Activated CD4-positive, alpha-beta T cell treated with anti-CD3 and anti-CD28 coated beads, Interleukin-2, amount 10 ng/mL, durations not matched to agents 7 days and 5 days (primary cell): ENCODE results near the gene AGMO. TPM values are rescaled to one million over a fixed set of nuclear protein-coding genes. Genes with fewer than 3 reads are reported as not detected.
"Not testable (repeated sequence)": the region's sequence is repeated elsewhere in the genome, so short reads cannot be mapped to it uniquely, and the experiment has no call there.

Source experiments
- CTCF ChIA-PET: fragments of 350-600 bp; sonication (Branson Sonifier 250); formaldehyde crosslinking; loops from one replicate; lab custom pipeline; 2021; ENCODE audit warnings: antibody characterized with exemption; lab: Charles Lee
- POLR2A ChIA-PET: fragments of 350-600 bp; sonication (Branson Sonifier 250); formaldehyde crosslinking; loops from one replicate; lab custom pipeline; 2021; ENCODE audit warnings: antibody characterized with exemption; lab: Charles Lee
- DNase-seq: peaks from one replicate; pipeline ENCODE4 v3.0.0-alpha.2; 2020
- H3K27ac Mint-ChIP-seq: one replicate; pipeline ENCODE4 v1.8.0; 2021; ENCODE audit warnings: mild to moderate bottlenecking, moderate library complexity, mixed read lengths
- H3K27me3 Mint-ChIP-seq: one replicate; pipeline ENCODE4 v1.8.0; 2021; ENCODE audit warnings: mixed read lengths
- H3K36me3 Mint-ChIP-seq: one replicate; pipeline ENCODE4 v1.8.0; 2021; ENCODE audit warnings: low read depth, mixed read lengths
- H3K4me1 Mint-ChIP-seq: one replicate; pipeline ENCODE4 v1.8.0; 2021; ENCODE audit warnings: mixed read lengths
- H3K4me3 Mint-ChIP-seq: one replicate; pipeline ENCODE4 v1.8.0; 2021; ENCODE audit warnings: mild to moderate bottlenecking, moderate library complexity, mixed read lengths
- H3K9me3 Mint-ChIP-seq: one replicate; pipeline ENCODE4 v1.8.0; 2021; ENCODE audit warnings: mixed read lengths
- total RNA-seq, 2 experiments: library from RNA; stranded (reverse); gene quantifications; one replicate each; pipeline ENCODE4 v1.2.3, GENCODE V29; 2021

The AGMO gene
- total RNA-seq, 2 experiments from 2014 or later, result not detected

GRCh38 chr7:15300986-15301385 lies 260.8 kb downstream of the AGMO start:
- H3K27ac Mint-ChIP-seq, CTCF ChIA-PET, H3K4me1 Mint-ChIP-seq, H3K9me3 Mint-ChIP-seq, H3K36me3 Mint-ChIP-seq, H3K4me3 Mint-ChIP-seq, POLR2A ChIA-PET, H3K27me3 Mint-ChIP-seq, DNase-seq: not testable (repeated sequence)

DNA sequence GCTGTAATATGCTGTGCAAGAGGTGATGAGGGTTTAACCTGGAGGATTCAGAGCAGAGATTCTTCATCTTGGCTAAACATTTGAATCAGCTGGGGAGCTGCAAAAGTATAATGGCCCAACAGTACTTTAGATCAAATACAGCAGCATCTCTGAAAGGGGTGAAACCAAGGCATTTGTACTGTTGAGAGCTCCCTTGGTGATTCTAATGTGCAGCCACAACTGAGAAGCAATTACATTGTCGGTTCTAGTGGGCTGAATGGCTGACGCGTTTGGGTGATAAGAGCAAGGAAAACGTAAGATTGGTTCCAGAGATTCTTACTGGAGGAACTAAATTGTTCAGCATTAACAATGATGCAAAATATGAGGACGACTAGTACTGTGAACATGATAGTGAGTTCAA lies 269.7 kb downstream of the AGMO start:
- H3K4me1 Mint-ChIP-seq, result no peaks in the 10 kb centered on the region
- no peaks in the 10 kb centered on the region for H3K36me3 Mint-ChIP-seq
- H3K4me3 Mint-ChIP-seq, result no peak overlapping the region
- CTCF ChIA-PET, result no interaction called here
- H3K27me3 Mint-ChIP-seq, result no peaks in the 10 kb centered on the region
- peaks cover 2% of the 10 kb centered on the region for H3K9me3 Mint-ChIP-seq
- POLR2A ChIA-PET, result no interaction called here
- H3K27ac Mint-ChIP-seq, result no peak overlapping the region
- DNase-seq, result no peak

GRCh38 chr7:15291699-15292098 lies 270.1 kb downstream of the AGMO start:
- H3K4me3 Mint-ChIP-seq, result no peak overlapping the region
- H3K36me3 Mint-ChIP-seq, result no peaks in the 10 kb centered on the region
- H3K9me3 Mint-ChIP-seq, result peaks cover 2% of the 10 kb centered on the region
- POLR2A ChIA-PET, result no interaction called here
- DNase-seq, result no peak
- no peaks in the 10 kb centered on the region for H3K27me3 Mint-ChIP-seq
- CTCF ChIA-PET, result interaction anchor here (1.1 kb wide), 1 partner anchor 12 kb away, joined by 3 read pairs; no protein-coding TSS in a partner anchor
- H3K4me1 Mint-ChIP-seq, result no peaks in the 10 kb centered on the region
- no peak overlapping the region for H3K27ac Mint-ChIP-seq

- no peaks in the 10 kb centered on the region for H3K4me1 Mint-ChIP-seq
Observed at GRCh38 chr7:15288741-15289140, 273.1 kb downstream of the AGMO start.

DNA sequence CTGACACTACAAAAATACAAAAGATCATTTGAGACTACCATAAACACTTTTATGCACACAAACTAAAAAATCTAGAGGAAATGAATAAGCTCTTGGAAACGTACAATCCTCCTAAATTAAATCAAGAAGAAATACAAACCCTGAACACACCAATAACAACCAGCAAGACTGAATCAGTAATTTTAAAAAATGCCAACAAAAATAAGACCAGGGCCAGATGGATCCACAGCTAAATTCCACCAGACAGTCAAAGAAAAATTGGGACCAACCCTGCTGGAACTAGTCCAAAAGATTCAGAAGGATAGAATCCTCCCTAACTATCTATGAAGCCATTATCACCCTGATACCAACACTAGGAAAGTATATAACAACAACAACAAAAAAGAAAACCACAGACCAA lies 277.4 kb downstream of the AGMO start:
- ChIA-PET POLR2A (no interaction called here), CTCF (no interaction called here)
- Mint-ChIP-seq H3K4me3 (no peak overlapping the region), H3K36me3 (no peaks in the 10 kb centered on the region), H3K4me1 (no peaks in the 10 kb centered on the region), H3K27me3 (no peaks in the 10 kb centered on the region), H3K9me3 (peaks cover 9% of the 10 kb centered on the region), H3K27ac (no peak overlapping the region)
- no peak for DNase-seq

More at GRCh38 chr7:15288741-15289140, 273.1 kb downstream of the AGMO start:
- ChIA-PET CTCF (no interaction called here), POLR2A (interaction anchor here (0.6 kb wide), 1 partner anchor 14 kb away, joined by 3 read pairs; no protein-coding TSS in a partner anchor)
- Mint-ChIP-seq H3K4me3 (no peak overlapping the region), H3K36me3 (no peaks in the 10 kb centered on the region), H3K9me3 (peaks cover 5% of the 10 kb centered on the region), H3K27me3 (no peaks in the 10 kb centered on the region), H3K27ac (no peak overlapping the region)
- DNase-seq, result no peak

- H3K4me3 Mint-ChIP-seq, result no peak overlapping the region
- no peaks in the 10 kb centered on the region for H3K4me1 Mint-ChIP-seq
- CTCF ChIA-PET, result interaction anchor here (1.1 kb wide), 1 partner anchor 11 kb away, joined by 3 read pairs; no protein-coding TSS in a partner anchor
- no peaks in the 10 kb centered on the region for H3K27me3 Mint-ChIP-seq
- POLR2A ChIA-PET, result no interaction called here
- H3K27ac Mint-ChIP-seq, result no peak overlapping the region
- H3K36me3 Mint-ChIP-seq, result no peaks in the 10 kb centered on the region
- no peak for DNase-seq
- H3K9me3 Mint-ChIP-seq, result peaks cover 15% of the 10 kb centered on the region
Observed at GRCh38 chr7:15280078-15280733, 281.6 kb downstream of the AGMO start.

DNA sequence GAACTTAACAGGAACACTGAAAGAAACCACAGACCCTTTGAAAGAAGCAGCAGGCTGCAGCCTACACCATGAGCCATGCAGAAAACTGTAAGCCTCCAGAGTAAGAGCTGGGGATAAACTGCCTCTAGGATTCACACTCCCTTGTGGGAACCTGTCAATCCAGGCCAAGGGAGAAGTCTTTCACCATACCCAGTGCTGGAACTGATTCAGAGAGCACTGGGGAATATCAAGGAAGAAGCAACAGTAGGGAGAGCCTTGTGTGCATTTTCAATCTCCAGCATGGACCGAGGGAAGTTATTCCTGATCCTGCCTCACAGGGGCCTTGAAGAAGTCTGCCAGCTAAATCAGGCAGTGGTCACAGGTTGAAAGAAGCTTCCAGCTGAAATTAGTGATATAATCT lies 282.2 kb downstream of the AGMO start:
- no peak for DNase-seq
- Mint-ChIP-seq H3K27me3 (no peaks in the 10 kb centered on the region), H3K4me3 (no peak overlapping the region), H3K27ac (no peak overlapping the region), H3K4me1 (no peaks in the 10 kb centered on the region), H3K9me3 (peaks cover 15% of the 10 kb centered on the region), H3K36me3 (no peaks in the 10 kb centered on the region)
- CTCF ChIA-PET, result interaction anchor here (1.1 kb wide), 1 partner anchor 12 kb away, joined by 3 read pairs; no protein-coding TSS in a partner anchor
- POLR2A ChIA-PET, result no interaction called here

GRCh38 chr7:15257689-15258088 lies 304.1 kb downstream of the AGMO start:
- no peak for DNase-seq
- Mint-ChIP-seq H3K4me3 (no peak overlapping the region), H3K27ac (no peak overlapping the region), H3K36me3 (no peaks in the 10 kb centered on the region), H3K9me3 (peaks cover 24% of the 10 kb centered on the region), H3K4me1 (no peaks in the 10 kb centered on the region), H3K27me3 (no peaks in the 10 kb centered on the region)
- ChIA-PET CTCF (no interaction called here), POLR2A (no interaction called here)

DNA sequence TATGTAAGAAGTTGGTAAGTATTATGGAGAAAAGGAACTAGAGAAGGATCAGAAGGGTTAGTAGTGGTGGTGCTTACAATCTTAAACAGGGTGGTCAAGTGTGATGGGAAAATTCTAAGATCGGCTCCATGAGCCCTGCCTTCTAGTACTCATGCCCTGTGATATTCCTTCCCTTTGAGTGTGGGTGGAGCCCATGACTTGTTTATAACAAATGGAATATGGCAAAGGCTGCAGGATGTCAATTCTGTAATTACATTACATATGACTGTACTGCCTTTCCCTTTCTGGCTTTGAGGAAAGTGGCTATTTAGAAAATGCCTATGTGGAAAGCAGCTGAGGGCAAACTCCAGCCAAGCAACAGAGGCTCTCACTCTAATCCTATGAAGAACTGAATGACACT lies 309.6 kb downstream of the AGMO start:
- Mint-ChIP-seq H3K27me3 (no peaks in the 10 kb centered on the region), H3K36me3 (no peaks in the 10 kb centered on the region), H3K4me1 (no peaks in the 10 kb centered on the region), H3K27ac (no peak overlapping the region), H3K4me3 (no peak overlapping the region), H3K9me3 (peaks cover 10% of the 10 kb centered on the region)
- ChIA-PET CTCF (no interaction called here), POLR2A (no interaction called here)
- DNase-seq, result no peak

DNA sequence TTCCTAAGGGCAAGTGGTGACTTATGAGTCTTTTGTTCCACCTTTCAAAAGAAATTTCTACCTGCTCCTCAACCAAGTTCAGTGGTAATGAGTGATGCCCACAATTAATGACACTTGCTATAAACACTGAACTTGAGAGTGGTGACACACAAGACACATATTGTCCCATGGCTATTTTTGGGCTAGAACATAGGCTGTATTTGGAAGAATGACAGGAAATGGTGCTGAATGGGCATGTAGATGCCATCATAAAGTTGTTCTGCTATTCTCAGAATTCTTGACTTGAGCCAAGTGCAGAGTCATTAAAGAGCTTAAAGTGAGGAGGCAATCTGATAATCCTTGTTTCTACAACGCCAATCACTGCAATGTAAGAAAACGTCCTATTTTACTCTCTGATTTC lies 313.3 kb downstream of the AGMO start:
- POLR2A ChIA-PET, result no interaction called here
- H3K4me3 Mint-ChIP-seq, result no peak overlapping the region
- no peak overlapping the region for H3K27ac Mint-ChIP-seq
- no peaks in the 10 kb centered on the region for H3K4me1 Mint-ChIP-seq
- no peak for DNase-seq
- no peaks in the 10 kb centered on the region for H3K27me3 Mint-ChIP-seq
- peaks cover 2% of the 10 kb centered on the region for H3K9me3 Mint-ChIP-seq
- CTCF ChIA-PET, result no interaction called here
- H3K36me3 Mint-ChIP-seq, result no peaks in the 10 kb centered on the region

- DNase-seq, result no peak
- Mint-ChIP-seq H3K27ac (no peak overlapping the region), H3K27me3 (no peaks in the 10 kb centered on the region), H3K4me3 (no peak overlapping the region), H3K9me3 (no peaks in the 10 kb centered on the region), H3K36me3 (no peaks in the 10 kb centered on the region), H3K4me1 (no peaks in the 10 kb centered on the region)
- ChIA-PET CTCF (no interaction called here), POLR2A (no interaction called here)
Observed at GRCh38 chr7:15245831-15246230, 316.0 kb downstream of the AGMO start.

DNA sequence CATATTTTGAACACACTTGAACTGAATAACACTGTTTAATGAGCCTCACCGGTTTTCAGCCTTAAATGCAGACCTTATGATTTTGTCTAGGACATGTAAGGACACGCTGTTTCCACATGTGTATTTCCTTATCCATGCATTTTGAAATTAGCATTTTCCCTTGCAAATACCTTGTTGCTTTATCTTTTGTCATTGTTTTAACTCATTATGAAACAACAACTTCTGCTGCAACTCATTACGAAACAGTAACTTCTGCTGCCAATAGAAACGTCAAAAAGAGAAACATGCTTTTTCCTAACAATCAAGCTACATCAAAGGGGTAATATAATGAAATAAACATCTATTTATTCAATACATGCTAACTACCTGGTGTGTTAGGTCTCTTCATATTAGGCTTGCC lies 322.0 kb downstream of the AGMO start:
- peaks cover 3% of the 10 kb centered on the region for H3K9me3 Mint-ChIP-seq
- no peaks in the 10 kb centered on the region for H3K4me1 Mint-ChIP-seq
- no peak for DNase-seq
- ChIA-PET CTCF (no interaction called here), POLR2A (no interaction called here)
- no peak overlapping the region for H3K4me3 Mint-ChIP-seq
- no peak overlapping the region for H3K27ac Mint-ChIP-seq
- H3K36me3 Mint-ChIP-seq, result no peaks in the 10 kb centered on the region
- H3K27me3 Mint-ChIP-seq, result no peaks in the 10 kb centered on the region

GRCh38 chr7:15236952-15237351 lies 324.9 kb downstream of the AGMO start:
- no peak overlapping the region for H3K27ac Mint-ChIP-seq
- ChIA-PET CTCF (interaction anchor here (0.6 kb wide), 1 partner anchor 905 kb away, joined by 3 read pairs; no protein-coding TSS in a partner anchor), POLR2A (no interaction called here)
- peaks cover 12% of the 10 kb centered on the region for H3K9me3 Mint-ChIP-seq
- H3K4me1 Mint-ChIP-seq, result no peaks in the 10 kb centered on the region
- no peak overlapping the region for H3K4me3 Mint-ChIP-seq
- no peaks in the 10 kb centered on the region for H3K27me3 Mint-ChIP-seq
- no peak for DNase-seq
- H3K36me3 Mint-ChIP-seq, result no peaks in the 10 kb centered on the region

GRCh38 chr7:15234431-15234830 lies 327.4 kb downstream of the AGMO start:
- ChIA-PET POLR2A (no interaction called here), CTCF (no interaction called here)
- no peaks in the 10 kb centered on the region for H3K4me1 Mint-ChIP-seq
- no peak overlapping the region for H3K27ac Mint-ChIP-seq
- H3K27me3 Mint-ChIP-seq, result no peaks in the 10 kb centered on the region
- H3K36me3 Mint-ChIP-seq, result no peaks in the 10 kb centered on the region
- DNase-seq, result no peak
- no peak overlapping the region for H3K4me3 Mint-ChIP-seq
- peaks cover 10% of the 10 kb centered on the region for H3K9me3 Mint-ChIP-seq
